Measurements from ENCODE around the gene MEAK7.

DNA sequence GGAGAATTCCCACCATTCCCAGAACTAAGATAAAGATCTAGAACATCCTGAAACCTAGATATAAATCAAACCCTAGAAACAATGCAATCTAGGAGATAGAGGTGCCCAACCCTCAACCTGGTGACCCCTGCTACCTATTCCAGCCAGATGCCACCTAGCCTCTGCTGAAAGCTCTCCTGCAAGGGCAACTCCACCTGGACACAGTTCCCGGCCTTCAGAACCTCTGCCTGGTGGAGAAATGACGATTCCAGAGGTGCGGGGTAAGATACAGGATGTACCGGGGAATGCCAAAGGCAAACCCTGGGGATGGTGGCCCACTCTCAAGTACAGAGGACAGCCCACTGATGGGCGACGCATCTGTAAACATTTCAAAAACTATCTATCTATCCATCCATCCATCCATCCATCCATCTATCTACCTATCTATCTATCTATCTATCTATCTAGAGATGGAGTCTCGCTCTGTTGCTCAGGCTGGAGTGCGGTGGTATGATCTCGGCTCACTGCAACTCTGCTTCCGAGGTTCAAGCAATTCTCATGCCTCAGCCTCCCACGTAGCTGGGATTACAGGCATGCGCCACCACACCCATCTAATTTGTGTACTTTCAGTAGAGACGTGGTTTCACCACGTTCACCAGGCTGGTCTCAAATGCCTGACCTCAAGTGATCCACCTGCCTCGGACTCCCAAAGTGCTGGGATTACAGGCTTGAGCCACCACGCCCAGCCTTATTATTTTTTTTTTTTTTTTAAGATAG, 19.0 kb downstream of the MEAK7 start:
- TF ChIP-seq POLR2AphosphoS5 (IDR thresholded peaks at IDR 0.05) = no peak
- TF ChIP-seq CTCF (IDR thresholded peaks at IDR 0.05) = no peak
- no peak for TF ChIP-seq EP300 (IDR thresholded peaks at IDR 0.05; ENCODE audit: low read depth)

Data from transverse colon (tissue), 4 donors.